HTR-8/SVneo (cell line): Measurements from ENCODE around the gene VAT1.
"Not testable (repeated sequence)": the region's sequence is repeated elsewhere in the genome, so short reads cannot be mapped to it uniquely, and the experiment has no call there.

Experiments
- DNase-seq: peaks from one replicate; pipeline ENCODE4 v3.0.0; 2011; ENCODE audit warnings: low spot score, mixed read lengths; ENCODE audit not compliant: insufficient read length
- FAIRE-seq: peaks from 2 replicates; lab custom pipeline; 2011; peaks lifted over from hg19 to GRCh38; lab: Jason Lieb, UNC

VAT1 gene

GRCh38 chr17:43021741-43022512, at the start of gene VAT1:
Gene VAT1 (minus strand): TSS chr17:43022385. CDS start chr17:43022322, 63 bp downstream.
- FAIRE-seq (peak; percentile 86), DNase-seq (peak; percentile 89)

GRCh38 chr17:43070872-43071271, 48.7 kb upstream of the VAT1 start:
- no peak for FAIRE-seq

GRCh38 chr17:43070257-43070656, 48.1 kb upstream of the VAT1 start:
- DNase-seq (no peak), FAIRE-seq (no peak)

More at GRCh38 chr17:43070872-43071271, 48.7 kb upstream of the VAT1 start:
- no peak for DNase-seq

GRCh38 chr17:43069368-43069898, 47.2 kb upstream of the VAT1 start:
- FAIRE-seq (no peak), DNase-seq (no peak)

GRCh38 chr17:43068570-43069367, 46.6 kb upstream of the VAT1 start:
- no peak for DNase-seq
- FAIRE-seq = no peak

- no peak for DNase-seq
- no peak for FAIRE-seq
Measured at GRCh38 chr17:43062984-43063638, 40.9 kb upstream of the VAT1 start.

GRCh38 chr17:43056051-43056450, 33.9 kb upstream of the VAT1 start:
- no peak for DNase-seq
- FAIRE-seq = no peak

- not testable (repeated sequence) for FAIRE-seq
Measured at GRCh38 chr17:43053008-43053407, 30.8 kb upstream of the VAT1 start.

GRCh38 chr17:43051969-43052368, 29.8 kb upstream of the VAT1 start:
- no peak for FAIRE-seq
- DNase-seq = no peak

More at GRCh38 chr17:43053008-43053407, 30.8 kb upstream of the VAT1 start:
- DNase-seq = not testable (repeated sequence)

- FAIRE-seq (no peak), DNase-seq (no peak)
Measured at GRCh38 chr17:43044024-43044423, 21.8 kb upstream of the VAT1 start.

- DNase-seq (no peak), FAIRE-seq (no peak)
Measured at GRCh38 chr17:43043307-43043706, 21.1 kb upstream of the VAT1 start.

- peak; percentile 77 for FAIRE-seq
- no peak for DNase-seq
Measured at GRCh38 chr17:43042025-43042628, 19.9 kb upstream of the VAT1 start.

GRCh38 chr17:43040655-43041054, 18.5 kb upstream of the VAT1 start:
- FAIRE-seq = no peak
- DNase-seq = no peak

GRCh38 chr17:43039646-43040045, 17.5 kb upstream of the VAT1 start:
- FAIRE-seq = no peak
- no peak for DNase-seq

GRCh38 chr17:43034894-43035293, 12.7 kb upstream of the VAT1 start:
- no peak for DNase-seq
- FAIRE-seq = no peak

- no peak for DNase-seq
- FAIRE-seq = no peak
Measured at GRCh38 chr17:43033948-43034881, 12.0 kb upstream of the VAT1 start.

GRCh38 chr17:43031666-43032065, 9.5 kb upstream of the VAT1 start:
- DNase-seq (no peak), FAIRE-seq (no peak)

- FAIRE-seq = peak; percentile 65
- no peak for DNase-seq
Measured at GRCh38 chr17:43030137-43030767, 8.1 kb upstream of the VAT1 start.
